T1000 (cell line): ENCODE results near the gene C8B.

Experiments
- DNase-seq: peaks from one replicate; lab custom pipeline; 2025; ENCODE audit warnings: mixed read lengths; lab: John Stamatoyannopoulos, UW

C8B gene

GRCh38 chr1:56898879-56899278, 66.9 kb downstream of the C8B start:
- no peak for DNase-seq

- DNase-seq = no peak
Observed at GRCh38 chr1:56898005-56898373, 67.8 kb downstream of the C8B start.

- DNase-seq = no peak
Observed at GRCh38 chr1:56897150-56898004, 68.4 kb downstream of the C8B start.

GRCh38 chr1:56894014-56894413, 71.8 kb downstream of the C8B start:
- no peak for DNase-seq

- DNase-seq = no peak
Observed at GRCh38 chr1:56890229-56890628, 75.6 kb downstream of the C8B start.

- DNase-seq = no peak
Observed at GRCh38 chr1:56881417-56881816, 84.4 kb downstream of the C8B start.

- no peak for DNase-seq
Observed at GRCh38 chr1:56880774-56881173, 85.0 kb downstream of the C8B start.
